ENCODE measurements around the gene CSH1.
"Not testable (repeated sequence)": the region's sequence is repeated elsewhere in the genome, so short reads cannot be mapped to it uniquely, and the experiment has no call there.

CSH1 gene

GRCh38 chr17:63919311-63919723 lies 22.9 kb upstream of the CSH1 start:
- Mint-ChIP-seq H3K27me3 (peaks cover 18% of the 10 kb centered on the region), H3K9me3 (no peaks in the 10 kb centered on the region), H3K36me3 (ENCODE audit: low read depth) (no peaks in the 10 kb centered on the region), H3K4me1 (ENCODE audit: low read depth) (peaks cover 35% of the 10 kb centered on the region), H3K4me3 (no peak overlapping the region), H3K27ac (no peak overlapping the region)
- intact Hi-C loops (cut with micrococcal nuclease): loop anchor here (1.0 to 5.0 kb wide), 3 partner anchors 27 to 213 kb away; partner anchors contain the start of gene ERN1

GRCh38 chr17:63918789-63919305 lies 22.5 kb upstream of the CSH1 start, which contains the start of gene GH1:
GH1 (minus strand) TSS chr17:63918839; CDS start chr17:63918776, 63 bp downstream.
- H3K27me3 Mint-ChIP-seq: peaks cover 18% of the 10 kb centered on the region
- intact Hi-C loops (cut with micrococcal nuclease): loop anchor here (1.0 to 5.0 kb wide), 3 partner anchors 27 to 213 kb away; partner anchors contain the start of gene ERN1
- H3K4me3 Mint-ChIP-seq; H3K27ac Mint-ChIP-seq; H3K9me3 Mint-ChIP-seq; H3K36me3 Mint-ChIP-seq (ENCODE audit: low read depth): not testable (repeated sequence)
- peaks cover 35% of the 10 kb centered on the region for H3K4me1 Mint-ChIP-seq (ENCODE audit: low read depth)

- intact Hi-C loops (cut with micrococcal nuclease): loop anchor here (5.0 kb wide), 1 partner anchor 214 kb away; the partner anchor contains the start of gene ERN1
- Mint-ChIP-seq H3K27me3 (peaks cover 18% of the 10 kb centered on the region), H3K4me3 (no peak overlapping the region), H3K9me3 (no peaks in the 10 kb centered on the region), H3K4me1 (ENCODE audit: low read depth) (peaks cover 35% of the 10 kb centered on the region), H3K27ac (no peak overlapping the region), H3K36me3 (ENCODE audit: low read depth) (no peaks in the 10 kb centered on the region)
Measured at GRCh38 chr17:63918305-63918704, 21.9 kb upstream of the CSH1 start.

- intact Hi-C loops (cut with micrococcal nuclease): loop anchor here (5.0 kb wide), 1 partner anchor 215 kb away; the partner anchor contains the start of gene ERN1
- no peaks in the 10 kb centered on the region for H3K9me3 Mint-ChIP-seq
- no peaks in the 10 kb centered on the region for H3K36me3 Mint-ChIP-seq (ENCODE audit: low read depth)
- no peak overlapping the region for H3K27ac Mint-ChIP-seq
- peaks cover 29% of the 10 kb centered on the region for H3K4me1 Mint-ChIP-seq (ENCODE audit: low read depth)
- H3K27me3 Mint-ChIP-seq: peaks cover 18% of the 10 kb centered on the region
- no peak overlapping the region for H3K4me3 Mint-ChIP-seq
Measured at GRCh38 chr17:63917646-63918045, 21.3 kb upstream of the CSH1 start.

- H3K4me1 Mint-ChIP-seq (ENCODE audit: low read depth): peaks cover 24% of the 10 kb centered on the region
- H3K36me3 Mint-ChIP-seq (ENCODE audit: low read depth); H3K27ac Mint-ChIP-seq; H3K9me3 Mint-ChIP-seq; H3K4me3 Mint-ChIP-seq: not testable (repeated sequence)
- H3K27me3 Mint-ChIP-seq: peaks cover 18% of the 10 kb centered on the region
- intact Hi-C loops (cut with micrococcal nuclease): loop anchor here (5.0 kb wide), 1 partner anchor 215 kb away; the partner anchor contains the start of gene ERN1
Measured at GRCh38 chr17:63917206-63917605, 20.8 kb upstream of the CSH1 start.

GRCh38 chr17:63916566-63917185 lies 20.3 kb upstream of the CSH1 start:
- intact Hi-C loops (cut with micrococcal nuclease): loop anchor here (5.0 kb wide), 1 partner anchor 216 kb away; the partner anchor contains the start of gene ERN1
- H3K36me3 Mint-ChIP-seq (ENCODE audit: low read depth): no peaks in the 10 kb centered on the region
- H3K27me3 Mint-ChIP-seq: peaks cover 18% of the 10 kb centered on the region
- no peak overlapping the region for H3K4me3 Mint-ChIP-seq
- H3K27ac Mint-ChIP-seq: peak overlapping the region; percentile 39
- H3K9me3 Mint-ChIP-seq: no peaks in the 10 kb centered on the region
- peaks cover 21% of the 10 kb centered on the region for H3K4me1 Mint-ChIP-seq (ENCODE audit: low read depth)

GRCh38 chr17:63915753-63916152 lies 19.4 kb upstream of the CSH1 start:
- H3K4me3 Mint-ChIP-seq: peak overlapping the region; percentile 47
- H3K36me3 Mint-ChIP-seq (ENCODE audit: low read depth); H3K9me3 Mint-ChIP-seq: not testable (repeated sequence)
- H3K27me3 Mint-ChIP-seq: peaks cover 21% of the 10 kb centered on the region
- H3K27ac Mint-ChIP-seq: peak overlapping the region; percentile 45
- intact Hi-C loops (cut with micrococcal nuclease): loop anchor here (5.0 kb wide), 1 partner anchor 217 kb away; the partner anchor contains the start of gene ERN1
- H3K4me1 Mint-ChIP-seq (ENCODE audit: low read depth): peaks cover 21% of the 10 kb centered on the region

GRCh38 chr17:63914471-63914870 lies 18.1 kb upstream of the CSH1 start:
- H3K27ac Mint-ChIP-seq: no peak overlapping the region
- intact Hi-C loops (cut with micrococcal nuclease): no loop called here

GRCh38 chr17:63911657-63912100 lies 15.3 kb upstream of the CSH1 start:
- peaks cover 13% of the 10 kb centered on the region for H3K27me3 Mint-ChIP-seq
- no peak overlapping the region for H3K4me3 Mint-ChIP-seq
- no peaks in the 10 kb centered on the region for H3K36me3 Mint-ChIP-seq (ENCODE audit: low read depth)
- no peak overlapping the region for H3K27ac Mint-ChIP-seq
- H3K9me3 Mint-ChIP-seq: no peaks in the 10 kb centered on the region
- H3K4me1 Mint-ChIP-seq (ENCODE audit: low read depth): peaks cover 14% of the 10 kb centered on the region
- intact Hi-C loops (cut with micrococcal nuclease): loop anchor here (2.0 kb wide), 2 partner anchors 35 to 115 kb away; no protein-coding TSS in a partner anchor

More at GRCh38 chr17:63914471-63914870, 18.1 kb upstream of the CSH1 start:
- H3K4me3 Mint-ChIP-seq: no peak overlapping the region
- H3K27me3 Mint-ChIP-seq: peaks cover 24% of the 10 kb centered on the region
- no peaks in the 10 kb centered on the region for H3K36me3 Mint-ChIP-seq (ENCODE audit: low read depth)
- H3K9me3 Mint-ChIP-seq: no peaks in the 10 kb centered on the region
- peaks cover 21% of the 10 kb centered on the region for H3K4me1 Mint-ChIP-seq (ENCODE audit: low read depth)

GRCh38 chr17:63911041-63911635 lies 14.8 kb upstream of the CSH1 start, which contains the start of gene CSHL1:
CSHL1 (minus strand) TSS chr17:63911258; CDS start chr17:63911196, 62 bp downstream.
- intact Hi-C loops (cut with micrococcal nuclease): loop anchor here (2.0 kb wide), 1 partner anchor 36 kb away; no protein-coding TSS in a partner anchor
- Mint-ChIP-seq H3K9me3 (no peaks in the 10 kb centered on the region), H3K4me3 (no peak within 1 kb of the TSS), H3K4me1 (ENCODE audit: low read depth) (peaks cover 9% of the 10 kb centered on the region), H3K27me3 (peaks cover 10% of the 10 kb centered on the region), H3K36me3 (ENCODE audit: low read depth) (no peaks in the 10 kb centered on the region), H3K27ac (no peak within 1 kb of the TSS)

- intact Hi-C loops (cut with micrococcal nuclease): loop anchor here (2.0 kb wide), 1 partner anchor 37 kb away; no protein-coding TSS in a partner anchor
- H3K9me3 Mint-ChIP-seq: no peaks in the 10 kb centered on the region
- H3K4me1 Mint-ChIP-seq (ENCODE audit: low read depth): no peaks in the 10 kb centered on the region
- no peaks in the 10 kb centered on the region for H3K36me3 Mint-ChIP-seq (ENCODE audit: low read depth)
- peaks cover 10% of the 10 kb centered on the region for H3K27me3 Mint-ChIP-seq
- H3K4me3 Mint-ChIP-seq: no peak overlapping the region
- no peak overlapping the region for H3K27ac Mint-ChIP-seq
Measured at GRCh38 chr17:63910096-63910495, 13.7 kb upstream of the CSH1 start.

GRCh38 chr17:63909586-63909985 lies 13.2 kb upstream of the CSH1 start:
- H3K36me3 Mint-ChIP-seq (ENCODE audit: low read depth); H3K27me3 Mint-ChIP-seq; H3K4me1 Mint-ChIP-seq (ENCODE audit: low read depth); H3K27ac Mint-ChIP-seq; intact Hi-C loops (cut with micrococcal nuclease); H3K9me3 Mint-ChIP-seq; H3K4me3 Mint-ChIP-seq: not testable (repeated sequence)

GRCh38 chr17:63907161-63907778 lies 10.9 kb upstream of the CSH1 start:
- intact Hi-C loops (cut with micrococcal nuclease); H3K36me3 Mint-ChIP-seq (ENCODE audit: low read depth); H3K27ac Mint-ChIP-seq; H3K27me3 Mint-ChIP-seq; H3K9me3 Mint-ChIP-seq; H3K4me1 Mint-ChIP-seq (ENCODE audit: low read depth); H3K4me3 Mint-ChIP-seq: not testable (repeated sequence)
